Transverse colon (tissue), 4 donors: ENCODE results near the gene TPSB2. TPM values are rescaled to one million over a fixed set of nuclear protein-coding genes. Genes with fewer than 3 reads are reported as not detected.

Experiments used
- DNase-seq: peaks from one replicate; pipeline ENCODE4 v3.0.0-alpha.2; 2019
- H3K27ac ChIP-seq, 4 donors: fragments of 200-600 bp; sonication (generic); 2 replicates each; pipeline ENCODE4 v1.5.1; 2016 to 2018; ENCODE audit warnings: inconsistent platforms in 4 of 4
- H3K27me3 ChIP-seq: fragments of 200-600 bp; sonication (generic); 2 replicates; pipeline ENCODE4 v1.5.1; 2017; ENCODE audit warnings: inconsistent platforms
- H3K36me3 ChIP-seq, 4 donors: fragments of 200-600 bp; sonication (generic); 2 replicates each; pipeline ENCODE4 v1.5.1; 2017 to 2019; ENCODE audit warnings: inconsistent platforms in 4 of 4
- H3K4me1 ChIP-seq, 4 donors: fragments of 200-600 bp; sonication (generic); 2 replicates each; pipeline ENCODE4 v1.5.1; 2017 to 2020; ENCODE audit warnings: inconsistent platforms in 4 of 4
- H3K4me3 ChIP-seq, 4 donors: fragments of 200-600 bp; sonication (generic); 1 replicate in 1 of 4; 2 replicates in 3 of 4; pipeline versions ENCODE4 v1.5.1 to v1.6.1; 2017 to 2019; ENCODE audit warnings: inconsistent platforms in 4 of 4
- H3K9me3 ChIP-seq, 2 donors: fragments of 200-600 bp; sonication (generic); 2 replicates each; pipeline ENCODE4 v1.5.1; 2017 to 2019; ENCODE audit warnings: inconsistent platforms in 2 of 2
- EP300 ChIP-seq: sonication (generic); formaldehyde crosslinking; IDR thresholded peaks from one replicate; pipeline ENCODE4 v1.6.1; 2017; ENCODE audit warnings: antibody characterized with exemption, low read depth
- POLR2A ChIP-seq: fragments of 450-650 bp; IDR thresholded peaks from one replicate; pipeline ENCODE4 v1.6.1; 2016; ENCODE audit warnings: antibody characterized with exemption, mild to moderate bottlenecking, moderate library complexity
- POLR2AphosphoS5 ChIP-seq, 3 donors: sonication (generic); formaldehyde crosslinking; IDR thresholded peaks; one replicate each; pipeline ENCODE4 v1.6.1; 2016; ENCODE audit warnings: antibody characterized with exemption in 3 of 3
- WGBS, 2 donors: methylation state at CpG; one replicate each; pipeline ENCODE4 v1.1.5; 2018; ENCODE audit warnings: low coverage in 1 of 2; 5-methylcytosine and 5-hydroxymethylcytosine counted together
- in situ Hi-C, 4 donors: fragments of 200-750 bp; cut with MboI; loops; one replicate each; pipeline versions ENCODE4 v1.15.0 to v1.15.1; 2017; ENCODE audit warnings: low sequenced_read_pairs in 3 of 4, low pct_ligation_motif_present in 1 of 4, low pct_unique_long_range_greater_than_20kb in 1 of 4
- intact Hi-C: fragments of 100-400 bp; cut with DNase I; formaldehyde crosslinking; loops from one replicate; pipeline ENCODE4 v1.15.1; 2023; ENCODE audit warnings: low total_unique reads
- total RNA-seq, 4 donors: library from RNA; depleted of rRNA; stranded (reverse); fragments of >200 nt; gene quantifications; one replicate each; pipeline ENCODE4 v1.1.0, GENCODE V29; 2016
- TF ChIP-seq, protein P1 (sequence below), 5 experiments: fragments of 200-600 bp in 3 of 5; fragments of 450-650 bp in 2 of 5; sonication (generic) in 3 of 5; IDR thresholded peaks; 1 replicate in 2 of 5; 2 replicates in 3 of 5; pipeline ENCODE4 v1.5.1; 2016 to 2017; ENCODE audit warnings: antibody characterized with exemption in 5 of 5, inconsistent platforms in 3 of 5, mild to moderate bottlenecking in 2 of 5, moderate library complexity in 1 of 5

Gene TPSB2
- total RNA-seq, 4 donors from 2014 or later, result 12.5 to 35.2 (median 24.8) TPM

DNA sequence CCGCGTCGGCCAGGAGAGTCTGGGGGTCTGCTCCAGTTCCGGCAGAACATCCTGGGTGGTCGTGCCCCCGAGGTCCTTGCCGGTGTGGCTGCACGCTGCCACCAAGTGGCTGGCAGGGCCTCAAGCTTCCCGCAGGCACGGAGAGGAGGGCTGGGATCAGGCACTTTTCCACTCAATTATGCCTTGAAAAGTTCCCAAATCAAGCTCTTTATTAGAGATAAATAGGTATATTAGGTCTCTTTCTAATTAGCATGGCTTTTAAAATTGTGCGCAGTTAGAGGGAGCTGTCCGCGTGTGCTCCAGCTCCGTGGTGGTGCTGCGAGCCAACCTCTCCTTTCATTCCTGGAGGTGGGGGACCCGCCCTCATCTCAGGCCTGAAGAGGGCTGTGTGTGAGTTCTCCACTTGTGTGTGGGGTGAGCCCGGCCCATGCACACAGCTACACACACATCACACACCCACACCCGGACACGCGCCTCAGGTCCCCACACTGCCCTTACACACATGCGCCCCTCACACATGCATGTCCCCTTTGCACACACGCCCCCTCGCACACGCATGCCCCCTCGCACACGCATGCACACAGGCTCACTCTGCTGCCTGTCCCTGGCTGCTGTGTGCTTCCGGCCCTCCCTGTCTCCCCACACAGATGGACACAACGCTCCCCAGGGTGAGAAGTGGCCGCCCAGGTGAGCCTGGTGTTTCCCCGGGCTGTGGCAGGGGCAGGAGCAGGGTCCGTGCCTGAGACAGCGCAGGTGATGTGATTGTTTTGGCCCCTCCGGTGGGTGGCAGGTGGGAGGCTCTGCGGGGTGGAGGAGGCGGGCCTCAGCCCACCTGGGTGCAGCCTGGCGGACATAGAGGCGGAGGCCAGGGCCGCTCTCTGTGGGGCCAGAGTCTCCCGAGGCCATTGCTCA lies 48.3 kb downstream of the TPSB2 start:
- Histone ChIP-seq H3K9me3 (no peaks in the 10 kb centered on the region), H3K27ac (peak overlapping the region; percentile 83 to 90 (median 86)), H3K4me1 (peaks cover 12 to 36% (median 28%) of the 10 kb centered on the region in 4 donors), H3K4me3 (no peak overlapping the region), H3K36me3 (no peaks in the 10 kb centered on the region), H3K27me3 (peaks cover 8% of the 10 kb centered on the region)
- TF ChIP-seq POLR2AphosphoS5 (IDR thresholded peaks at IDR 0.05) (no peak), EP300 (no peak), POLR2A (no peak)
- TF ChIP-seq, protein P1, sequence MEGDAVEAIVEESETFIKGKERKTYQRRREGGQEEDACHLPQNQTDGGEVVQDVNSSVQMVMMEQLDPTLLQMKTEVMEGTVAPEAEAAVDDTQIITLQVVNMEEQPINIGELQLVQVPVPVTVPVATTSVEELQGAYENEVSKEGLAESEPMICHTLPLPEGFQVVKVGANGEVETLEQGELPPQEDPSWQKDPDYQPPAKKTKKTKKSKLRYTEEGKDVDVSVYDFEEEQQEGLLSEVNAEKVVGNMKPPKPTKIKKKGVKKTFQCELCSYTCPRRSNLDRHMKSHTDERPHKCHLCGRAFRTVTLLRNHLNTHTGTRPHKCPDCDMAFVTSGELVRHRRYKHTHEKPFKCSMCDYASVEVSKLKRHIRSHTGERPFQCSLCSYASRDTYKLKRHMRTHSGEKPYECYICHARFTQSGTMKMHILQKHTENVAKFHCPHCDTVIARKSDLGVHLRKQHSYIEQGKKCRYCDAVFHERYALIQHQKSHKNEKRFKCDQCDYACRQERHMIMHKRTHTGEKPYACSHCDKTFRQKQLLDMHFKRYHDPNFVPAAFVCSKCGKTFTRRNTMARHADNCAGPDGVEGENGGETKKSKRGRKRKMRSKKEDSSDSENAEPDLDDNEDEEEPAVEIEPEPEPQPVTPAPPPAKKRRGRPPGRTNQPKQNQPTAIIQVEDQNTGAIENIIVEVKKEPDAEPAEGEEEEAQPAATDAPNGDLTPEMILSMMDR (IDR thresholded peaks at IDR 0.05), result no peak
- no peak for DNase-seq
- 60% methylated on average over 32 of the region's 39 CpGs; no CpG with 5 or more reads in 1 of the 2 donors for WGBS, 2 donors
- intact Hi-C loops (loop anchor here (2.0 kb wide), 1 partner anchor 25 kb away; no protein-coding TSS in a partner anchor), in situ Hi-C loops (no loop called here)

DNA sequence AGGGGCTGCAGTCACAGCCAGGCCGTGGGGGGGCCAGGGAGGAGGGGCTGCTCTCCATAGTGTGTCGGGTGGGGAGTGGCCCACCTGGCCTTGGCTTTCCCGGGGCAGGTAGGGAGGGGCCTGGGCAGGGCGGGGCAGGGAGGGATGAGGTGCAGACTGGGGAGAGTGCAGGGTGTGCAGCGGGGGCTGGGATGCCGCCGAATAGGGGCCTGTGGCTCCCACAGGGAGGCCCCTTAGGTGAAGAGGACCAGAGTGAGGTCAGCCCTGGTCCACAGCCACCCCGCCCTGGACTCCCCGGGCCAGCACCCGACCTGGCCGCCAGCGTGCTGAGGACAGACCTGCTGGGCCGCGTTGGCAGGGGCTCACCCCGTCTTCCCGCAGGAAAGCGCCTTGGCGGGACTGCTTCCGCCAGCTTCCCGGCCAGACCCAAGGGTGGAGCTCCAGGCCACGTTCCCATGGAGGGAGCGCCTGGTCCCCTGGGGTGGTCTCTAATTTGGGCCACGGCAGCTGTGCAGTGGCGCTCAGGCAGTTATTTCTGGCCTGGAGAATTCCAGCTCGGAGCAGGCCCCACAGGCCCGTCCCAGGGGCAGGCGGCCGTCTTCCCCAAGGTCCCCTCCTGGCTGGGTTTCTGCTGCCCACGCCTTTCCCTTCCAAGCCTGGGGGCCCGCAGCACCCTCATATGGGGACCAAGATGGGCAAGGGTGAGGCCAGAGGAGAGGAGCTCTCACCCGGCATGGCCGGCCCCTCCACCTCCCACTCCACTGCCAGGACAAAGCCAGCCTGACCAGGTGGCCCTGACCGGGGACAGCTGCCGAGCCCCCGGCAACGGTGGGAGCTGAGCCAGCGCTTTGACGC lies 49.2 kb downstream of the TPSB2 start:
- Histone ChIP-seq H3K4me3 (no peak overlapping the region), H3K27ac (peak overlapping the region; percentile 83 to 90 (median 86)), H3K27me3 (peaks cover 8% of the 10 kb centered on the region), H3K9me3 (no peaks in the 10 kb centered on the region), H3K4me1 (peaks cover 12 to 36% (median 28%) of the 10 kb centered on the region in 4 donors), H3K36me3 (no peaks in the 10 kb centered on the region)
- WGBS, 2 donors, result 40% methylated on average over 8 of the region's 38 CpGs; no CpG with 5 or more reads in 1 of the 2 donors
- in situ Hi-C loops (no loop called here), intact Hi-C loops (loop anchor here (2.0 kb wide), 1 partner anchor 24 kb away; no protein-coding TSS in a partner anchor)
- TF ChIP-seq POLR2AphosphoS5 (IDR thresholded peaks at IDR 0.05), result peak in 1 of 3 donors; percentile 37
- TF ChIP-seq, protein P1 (IDR thresholded peaks at IDR 0.05), result no peak
- DNase-seq, result no peak

Other genes starting within 250 kb of the TPSB2 start
- 1 to 10 TPM in 1 of 4 donors, under 1 TPM in 3; 0.37 to 1.9 (median 0.50) TPM for gene SOX8, start 248.4 kb downstream of the TPSB2 start, total RNA-seq
- not detected for gene SSTR5, start 157.4 kb downstream of the TPSB2 start, total RNA-seq
- not detected for gene C1QTNF8, start 133.9 kb downstream of the TPSB2 start, total RNA-seq
- 10 to 100 TPM; 17.0 to 63.6 (median 39.5) TPM for gene CACNA1H, start 77.1 kb downstream of the TPSB2 start, total RNA-seq
- gene TPSG1, start 4.9 kb downstream of the TPSB2 start, total RNA-seq, result 10 to 100 TPM in 3 of 4 donors, not detected in 1; 20.9 to 41.0 (median 24.0) TPM
- 10 to 100 TPM in 3 of 4 donors, 1 to 10 TPM in 1; 9.4 to 33.7 (median 23.8) TPM for gene TPSAB1, start 10.5 kb upstream of the TPSB2 start, total RNA-seq
- gene TPSD1, start 25.9 kb upstream of the TPSB2 start, total RNA-seq, result 10 to 100 TPM in 1 of 4 donors, 1 to 10 TPM in 2, not detected in 1; 4.6 to 12.0 (median 7.8) TPM
- 100 to 1,000 TPM in 1 of 4 donors, 10 to 100 TPM in 3; 55.4 to 110 (median 58.5) TPM for gene UBE2I, start 79.5 kb upstream of the TPSB2 start, total RNA-seq
- gene BAIAP3, start 103.5 kb upstream of the TPSB2 start, total RNA-seq, result 100 to 1,000 TPM in 1 of 4 donors, 10 to 100 TPM in 1, 1 to 10 TPM in 2; 7.3 to 190 (median 11.4) TPM
- 100 to 1,000 TPM in 1 of 4 donors, 10 to 100 TPM in 3; 56.4 to 135 (median 75.3) TPM for gene TSR3, start 121.7 kb upstream of the TPSB2 start, total RNA-seq
- 100 to 1,000 TPM in 1 of 4 donors, 10 to 100 TPM in 3; 53.8 to 130 (median 79.1) TPM for gene GNPTG, start 121.7 kb upstream of the TPSB2 start, total RNA-seq
- gene UNKL, start 184.5 kb upstream of the TPSB2 start, total RNA-seq, result 10 to 100 TPM; 15.2 to 86.4 (median 24.2) TPM
- gene UQCC4, start 190.6 kb upstream of the TPSB2 start, total RNA-seq, result 10 to 100 TPM in 2 of 4 donors, 1 to 10 TPM in 1, not detected in 1; 1.2 to 13.2 (median 13.2) TPM
- 1 to 10 TPM in 1 of 4 donors, not detected in 3; 1.2 TPM for gene PERCC1, start 200.9 kb upstream of the TPSB2 start, total RNA-seq
- under 1 TPM in 2 of 4 donors, not detected in 2; 0.16 to 0.41 TPM for gene CCDC154, start 214.4 kb upstream of the TPSB2 start, total RNA-seq
- 100 to 1,000 TPM in 2 of 4 donors, 10 to 100 TPM in 2; 57.6 to 171 (median 95.0) TPM for gene CLCN7, start 244.8 kb upstream of the TPSB2 start, total RNA-seq